Central memory CD4-positive, alpha-beta T cell (primary cell): ENCODE measurements around the gene GLIPR1.
"Not testable (repeated sequence)": the region's sequence is repeated elsewhere in the genome, so short reads cannot be mapped to it uniquely, and the experiment has no call there.

Experiments
- DNase-seq: peaks from one replicate; pipeline ENCODE4 v3.0.0; 2022
- total RNA-seq, 3 experiments: gene quantifications; one replicate each; lab custom pipeline; 2026; lab: John Stamatoyannopoulos, UW

The GLIPR1 gene
- 25.8 to 128 (median 117) reads per million in 3 experiments for total RNA-seq

DNA sequence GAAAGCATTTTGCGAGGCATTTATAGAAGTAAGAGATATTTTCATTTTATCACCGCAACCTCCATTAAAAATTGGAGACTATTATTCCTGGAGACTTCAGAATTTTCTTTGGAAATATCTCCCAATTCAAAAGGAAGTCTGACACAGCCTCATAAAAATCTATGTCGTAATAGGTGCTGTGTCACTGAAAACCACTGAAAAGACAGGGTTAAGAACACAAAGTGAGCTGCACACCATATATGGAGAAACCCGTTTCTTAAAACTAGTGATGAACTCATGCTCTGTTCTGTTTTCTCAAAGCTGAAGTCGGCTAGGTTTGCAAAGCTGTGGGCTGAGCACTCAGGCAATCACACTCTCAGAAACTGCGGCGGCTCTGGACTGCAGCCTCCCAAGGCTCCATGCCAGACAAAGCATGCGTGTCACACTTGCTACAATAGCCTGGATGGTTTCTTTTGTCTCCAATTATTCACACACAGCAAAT lies at the start of gene GLIPR1:
Gene GLIPR1 (plus strand): TSS at position 287 of the 481 bp plus-strand sequence. CDS start 126 bp downstream, at position 413.
- DNase-seq: peak; percentile 82

DNA sequence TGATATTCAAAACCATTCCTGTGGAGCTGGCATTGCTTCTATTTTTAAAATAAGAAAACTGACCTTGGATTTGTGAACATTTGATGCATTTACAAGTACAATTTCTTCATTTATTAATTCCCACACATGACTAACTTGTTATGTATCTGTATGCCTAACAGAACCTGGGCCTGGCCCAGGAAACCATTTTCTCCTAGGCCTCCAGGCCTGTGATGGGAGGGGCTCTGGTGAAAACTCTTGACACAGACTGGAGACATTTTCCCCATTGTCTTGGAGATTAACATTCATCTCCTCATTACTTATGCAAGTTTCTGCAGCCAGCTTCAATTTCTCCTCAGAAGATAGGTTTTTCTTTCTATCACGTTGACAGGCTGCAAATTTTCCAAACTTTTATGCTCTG lies 47.6 kb upstream of the GLIPR1 start:
- no peak for DNase-seq

DNA sequence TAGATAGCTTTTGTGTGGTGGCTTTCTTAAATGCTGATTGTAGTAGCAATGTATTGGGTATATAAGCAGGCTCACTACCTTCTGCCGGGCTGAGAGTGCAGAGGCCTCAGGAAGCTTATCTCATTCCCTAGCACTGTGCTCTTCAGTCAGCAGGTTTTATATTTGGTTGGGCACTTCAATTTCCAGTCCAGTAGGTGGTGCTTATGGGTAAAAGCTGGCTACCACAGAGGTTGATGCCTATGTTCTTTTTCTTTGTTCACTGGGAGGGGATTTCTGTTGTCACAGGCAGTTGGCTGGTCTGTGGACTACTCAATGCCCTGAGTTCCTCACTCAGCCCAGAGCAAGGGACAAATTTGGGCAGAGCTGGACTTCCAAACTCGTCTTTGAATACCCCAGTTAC lies 43.0 kb upstream of the GLIPR1 start:
- peak; percentile 49 for DNase-seq

DNA sequence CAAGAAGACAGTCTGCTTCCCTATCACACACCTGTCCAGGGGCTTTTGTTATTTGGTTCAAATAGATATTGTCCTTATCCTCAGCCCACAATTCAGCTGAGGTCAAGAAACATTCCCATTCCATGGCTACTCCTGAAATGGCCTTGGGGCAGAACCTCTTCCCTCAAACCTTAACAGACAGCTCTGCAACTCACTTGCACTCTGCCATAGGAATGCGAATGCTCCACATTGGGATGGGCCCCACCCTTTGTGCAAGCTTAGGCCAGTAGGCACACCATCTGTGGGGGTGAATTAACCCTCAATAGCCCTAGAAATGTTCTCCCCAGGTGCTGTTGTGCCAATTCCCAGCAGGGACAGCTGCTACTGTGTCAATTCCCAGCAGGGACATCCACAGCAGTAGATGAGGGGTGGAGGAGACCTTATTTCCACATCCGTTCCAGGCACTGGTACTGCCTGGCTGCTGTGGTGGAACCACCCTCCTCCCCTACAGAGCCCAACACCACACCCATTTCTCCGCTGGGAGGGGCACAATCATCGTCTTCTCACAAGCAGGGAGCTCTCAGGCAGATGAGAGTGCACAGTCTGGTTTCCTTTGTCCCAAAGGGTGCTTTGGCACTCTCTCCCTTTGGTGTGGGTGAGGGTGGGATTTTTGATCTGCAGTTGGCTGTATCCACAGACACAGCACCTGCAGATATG lies 42.3 kb upstream of the GLIPR1 start:
- DNase-seq: peak; percentile 27

DNA sequence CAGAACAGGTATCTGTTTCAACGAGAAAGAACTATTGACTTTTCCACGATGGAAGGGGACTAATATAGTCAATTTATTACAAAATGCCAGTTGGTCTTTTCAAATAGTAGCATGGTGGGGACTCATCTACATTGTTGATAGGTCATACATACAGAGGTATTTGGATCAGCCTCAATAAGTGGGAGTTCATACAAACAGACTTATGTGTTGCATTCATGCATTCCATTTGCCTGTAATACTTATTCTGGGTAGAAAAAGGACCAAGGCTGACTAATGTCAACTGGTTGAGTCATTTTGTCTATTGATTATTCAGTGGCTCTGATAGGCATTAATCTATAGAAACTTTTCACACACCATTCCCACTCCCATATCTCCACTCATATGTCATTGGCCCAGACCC lies 41.5 kb upstream of the GLIPR1 start:
- DNase-seq: no peak

DNA sequence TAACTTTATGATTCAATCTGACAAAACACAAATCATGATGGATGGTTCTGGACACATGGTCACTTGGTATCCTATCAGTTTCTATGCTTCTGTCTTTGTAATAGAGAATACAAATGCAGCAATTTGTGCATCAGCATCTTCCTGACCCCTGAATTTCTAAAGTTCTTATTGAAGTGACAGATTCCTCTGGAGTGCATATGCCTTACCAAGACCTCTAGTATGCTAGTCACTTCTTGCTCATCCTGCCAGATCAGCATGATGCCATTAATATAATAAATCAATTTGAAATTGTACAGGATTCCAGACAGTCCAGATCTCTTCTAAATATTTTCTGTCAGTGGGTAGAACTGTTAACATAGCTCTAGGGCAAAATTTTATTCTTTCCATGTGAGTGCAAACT lies 40.6 kb upstream of the GLIPR1 start:
- no peak for DNase-seq

DNA sequence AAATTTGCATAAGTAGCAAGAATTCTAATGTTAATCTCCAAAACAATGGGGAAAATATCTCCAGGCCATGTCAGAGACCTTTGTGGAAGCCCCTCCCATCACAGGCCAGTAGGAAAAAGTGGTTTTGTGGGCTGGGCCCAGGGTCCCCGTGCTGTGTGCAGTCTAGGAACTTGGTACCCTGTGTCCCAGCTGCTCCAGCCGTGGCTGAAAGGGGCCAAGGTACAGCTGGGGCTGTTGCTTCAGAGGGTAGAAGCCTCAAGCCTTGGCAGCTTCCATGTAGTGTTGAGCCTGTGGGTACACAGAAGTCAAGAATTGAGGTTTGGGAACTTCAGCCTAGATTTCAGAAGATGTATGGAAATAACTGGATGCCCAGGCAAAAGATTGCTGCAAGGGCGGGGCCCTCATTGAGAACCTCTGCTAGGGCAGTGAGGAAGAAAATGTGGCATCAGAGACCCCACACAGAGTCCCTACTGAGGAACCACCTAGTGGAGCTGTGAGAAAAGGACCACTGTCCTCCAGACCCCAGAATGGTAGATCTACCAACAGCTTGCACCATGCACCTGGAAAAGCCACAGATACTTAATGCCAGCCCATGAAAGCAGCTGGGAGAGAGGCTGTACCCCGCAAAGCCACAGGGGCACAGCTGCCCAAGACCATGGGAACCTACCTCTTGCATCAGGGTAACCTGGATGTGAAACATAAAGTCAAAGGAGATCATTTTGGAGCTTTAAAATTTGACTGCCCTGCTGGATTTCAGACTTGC lies 38.7 kb upstream of the GLIPR1 start:
- DNase-seq: not testable (repeated sequence)

DNA sequence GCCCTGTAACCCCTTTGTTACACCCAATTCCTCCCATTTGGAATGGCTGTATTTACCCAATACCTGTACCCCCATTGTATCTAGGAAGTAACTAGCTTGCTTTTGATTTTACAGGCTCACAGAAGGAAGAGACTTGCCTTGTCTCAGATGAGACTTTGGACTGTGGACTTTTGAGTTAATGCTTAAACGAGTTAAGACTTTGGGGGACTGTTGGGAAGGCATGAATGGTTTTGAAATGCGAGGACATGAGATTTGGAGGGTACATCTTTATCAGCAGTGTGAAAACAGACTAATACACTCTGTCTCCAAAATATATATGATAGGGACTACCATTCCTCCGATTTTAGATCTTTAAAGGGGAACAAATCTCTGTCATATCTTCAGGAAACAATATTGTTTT lies 38.1 kb upstream of the GLIPR1 start:
- not testable (repeated sequence) for DNase-seq

DNA sequence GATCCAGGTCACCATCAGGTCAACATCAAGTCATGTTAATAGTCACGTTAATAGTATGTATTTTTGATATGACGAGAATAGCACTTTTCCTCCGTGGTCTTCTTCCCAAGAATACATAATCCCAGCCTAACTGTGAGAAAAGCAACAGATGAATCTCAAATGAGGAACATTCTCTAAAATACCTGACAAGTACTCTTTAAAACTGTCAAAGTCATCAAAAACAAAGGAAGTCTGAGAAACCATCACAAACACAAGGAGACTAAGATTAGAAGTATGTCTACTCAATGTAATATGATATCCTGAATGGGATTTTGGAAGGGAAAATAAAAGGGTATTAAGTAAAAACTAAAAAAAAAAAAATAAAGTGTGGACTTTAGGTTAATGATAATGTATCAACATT lies 36.8 kb upstream of the GLIPR1 start:
- no peak for DNase-seq

DNA sequence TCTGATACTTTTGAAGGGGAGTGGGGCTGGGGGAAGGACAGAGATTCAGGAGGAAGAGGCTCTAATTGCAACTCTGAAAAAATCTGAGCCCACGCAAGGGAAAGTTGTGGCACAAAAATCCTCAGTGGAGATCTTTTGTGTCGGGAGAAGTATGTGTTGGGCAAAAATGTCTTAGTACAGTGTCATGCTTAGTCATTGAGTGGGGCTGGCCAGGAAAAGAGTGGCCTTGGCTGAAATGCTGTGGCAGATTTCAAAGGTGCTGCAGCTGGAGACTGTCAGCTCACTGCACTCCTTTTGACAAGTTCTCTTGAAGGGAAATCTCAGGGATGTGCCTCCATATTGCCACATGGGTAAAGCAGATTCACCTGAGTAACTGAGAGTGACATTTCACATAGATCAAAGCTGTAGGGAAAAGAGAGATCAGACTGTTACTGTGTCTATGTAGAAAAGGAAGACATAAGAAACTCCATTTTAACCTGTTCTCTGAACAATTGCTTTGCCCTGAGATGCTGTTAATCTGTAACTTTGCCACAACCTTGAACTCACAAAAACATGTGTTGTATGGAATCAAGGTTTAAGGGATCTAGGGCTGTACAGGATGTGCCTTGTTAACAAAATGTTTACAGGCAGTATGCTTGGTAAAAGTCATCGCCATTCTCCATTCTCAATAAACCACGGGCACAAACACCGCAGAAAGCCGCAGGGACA lies 36.0 kb upstream of the GLIPR1 start:
- no peak for DNase-seq

DNA sequence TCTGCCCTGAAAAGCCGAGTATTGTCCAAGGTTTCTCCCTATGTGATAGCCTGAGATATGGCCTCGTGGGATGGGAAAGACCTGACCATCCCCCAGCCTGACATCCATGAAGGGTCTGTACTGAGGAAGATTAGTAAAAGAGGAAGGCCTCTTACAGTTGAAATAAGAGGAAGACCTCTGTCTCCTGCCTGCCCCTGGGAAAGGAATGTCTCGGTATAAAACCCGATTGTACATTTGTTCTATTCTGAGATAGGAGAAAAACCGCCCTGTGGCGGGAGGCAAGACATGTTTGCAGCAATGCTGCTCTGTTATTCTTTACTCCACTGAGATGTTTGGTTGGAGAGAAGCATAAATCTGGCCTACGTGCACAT lies 35.4 kb upstream of the GLIPR1 start:
- not testable (repeated sequence) for DNase-seq

DNA sequence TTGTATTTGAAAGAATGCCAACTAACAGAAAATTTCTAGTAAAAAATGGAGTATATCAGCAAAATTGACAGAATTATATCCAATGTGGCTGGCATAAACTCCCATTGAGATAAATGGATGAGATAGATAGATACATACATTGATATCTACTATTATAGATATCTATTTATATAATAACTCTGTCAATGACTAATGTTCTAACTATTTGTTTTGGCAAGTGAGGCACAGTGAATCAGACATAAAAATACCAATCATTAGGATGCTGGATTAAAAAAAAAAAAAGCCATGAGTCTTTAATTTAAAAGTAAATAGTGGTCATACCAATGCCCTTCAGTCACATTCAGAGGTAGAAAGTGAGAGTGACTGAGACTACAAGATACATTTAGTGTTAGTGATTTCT lies 33.7 kb upstream of the GLIPR1 start:
- no peak for DNase-seq

DNA sequence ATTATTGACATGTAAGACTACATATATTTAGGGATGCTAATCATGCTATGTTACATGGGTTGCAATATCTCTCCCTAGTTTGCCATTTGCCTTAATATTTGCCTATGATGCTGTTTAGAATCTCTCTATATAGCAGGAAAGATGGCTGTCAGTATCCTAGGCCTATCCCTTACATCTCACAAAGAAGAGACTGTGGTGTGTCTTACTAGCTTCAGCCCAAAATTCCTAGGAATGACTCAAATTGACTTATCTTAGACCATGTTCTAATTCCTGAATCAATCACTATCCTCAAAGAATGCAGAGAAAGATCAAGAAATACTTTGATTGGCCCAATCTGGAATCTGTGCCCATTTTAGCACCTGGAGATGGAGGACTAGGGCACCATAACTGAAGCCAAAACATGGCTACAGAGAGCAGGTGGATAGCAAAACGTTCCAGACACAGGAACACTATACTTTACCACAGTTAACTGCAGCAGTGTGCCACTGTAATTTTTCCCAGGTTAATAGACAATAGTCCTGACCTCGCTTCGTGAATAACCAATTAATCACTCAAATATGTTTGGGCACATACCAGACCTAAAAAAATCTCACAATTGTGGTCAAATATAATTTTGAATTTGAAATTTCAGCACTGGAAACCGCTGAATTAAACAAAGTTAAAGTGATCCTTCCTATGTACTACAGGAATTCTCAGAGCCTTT lies 32.7 kb upstream of the GLIPR1 start:
- DNase-seq: no peak

DNA sequence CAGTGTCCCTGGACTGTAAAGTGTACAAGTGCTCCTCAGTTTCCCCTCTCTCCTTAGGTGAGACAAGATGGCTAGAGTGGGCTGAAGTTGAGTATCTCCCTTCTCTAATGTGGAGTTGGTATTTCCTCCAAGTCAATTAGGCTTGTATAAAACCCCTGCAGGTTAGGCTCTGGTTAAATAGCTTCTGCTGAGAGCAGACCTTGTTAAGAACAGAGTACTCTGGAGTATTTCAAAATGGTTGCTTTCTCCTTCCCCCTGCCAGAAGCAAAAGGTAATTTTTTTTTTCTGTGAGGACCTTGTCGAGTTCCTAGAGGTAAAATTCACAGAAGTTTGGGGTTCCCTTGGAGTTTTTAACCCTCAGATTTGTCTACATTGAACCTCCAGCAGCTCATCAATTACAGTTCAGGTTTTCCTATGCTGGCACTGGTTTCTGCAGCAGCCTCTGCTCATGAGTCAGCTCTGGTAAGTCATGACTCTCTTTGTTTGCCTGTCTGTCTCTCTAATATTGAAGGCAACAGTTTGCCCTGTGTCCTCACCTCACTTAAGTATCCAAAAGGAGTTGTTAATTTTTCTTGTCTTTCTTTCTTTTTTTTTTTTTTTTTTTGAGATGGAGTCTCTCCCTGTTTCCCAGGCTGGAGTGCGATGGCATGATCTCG lies 27.8 kb upstream of the GLIPR1 start:
- DNase-seq: no peak

DNA sequence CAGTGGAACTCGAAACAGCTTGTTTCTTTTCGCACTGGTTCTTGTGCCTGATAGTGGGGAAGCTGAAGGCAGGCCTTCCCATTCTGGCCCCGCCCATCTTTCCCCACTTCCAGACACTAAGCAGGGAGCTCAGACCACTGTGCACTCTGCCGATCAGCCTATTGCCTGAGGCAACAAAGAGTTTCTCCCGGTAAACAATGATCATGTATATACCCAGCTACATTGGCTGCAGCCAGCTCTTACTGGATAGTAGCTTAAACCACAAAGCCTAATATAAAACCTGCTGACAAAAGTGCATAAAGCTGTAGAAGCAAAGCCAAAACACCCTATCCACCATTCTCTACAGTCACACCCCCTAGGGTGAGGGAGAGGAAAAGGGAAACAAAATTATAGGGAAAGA lies 24.7 kb upstream of the GLIPR1 start:
- DNase-seq: no peak

DNA sequence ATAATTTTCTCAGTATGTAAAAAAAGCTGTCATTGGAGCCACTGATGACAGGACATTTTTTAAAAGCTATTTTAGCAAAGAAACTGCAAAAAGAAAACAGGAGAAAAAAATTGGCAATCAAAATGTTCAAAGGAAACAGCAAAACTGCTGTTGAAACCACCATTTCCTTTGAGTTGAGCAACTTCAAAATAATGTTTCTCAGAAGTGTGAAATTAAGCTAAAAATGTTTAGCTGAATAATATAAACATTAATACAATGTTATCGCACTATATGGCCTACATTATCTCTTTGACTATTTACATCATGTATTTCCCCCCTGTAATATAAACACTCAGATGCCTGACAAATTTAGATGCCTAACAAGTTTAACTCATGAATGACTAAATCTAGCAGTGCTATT lies 23.4 kb upstream of the GLIPR1 start:
- DNase-seq: peak; percentile 37

DNA sequence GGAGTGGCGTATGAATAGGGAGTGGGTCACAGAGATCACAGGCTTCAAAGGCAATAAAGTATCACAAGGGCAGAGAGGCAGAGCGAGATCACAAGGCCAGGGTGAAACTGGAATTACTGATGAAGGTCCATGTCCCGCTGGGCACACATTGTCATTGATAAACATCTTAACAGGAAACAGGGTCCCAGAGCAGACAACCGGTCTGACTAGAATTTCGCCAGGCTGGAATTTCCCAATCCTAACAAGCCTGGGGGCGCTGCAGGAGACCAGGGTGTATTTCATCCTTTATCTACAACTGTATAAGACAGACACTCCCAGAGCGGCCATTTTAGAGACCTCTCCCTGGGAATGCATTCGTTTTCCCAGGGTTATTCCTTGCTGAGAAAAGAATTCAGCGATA lies 22.7 kb upstream of the GLIPR1 start:
- not testable (repeated sequence) for DNase-seq

DNA sequence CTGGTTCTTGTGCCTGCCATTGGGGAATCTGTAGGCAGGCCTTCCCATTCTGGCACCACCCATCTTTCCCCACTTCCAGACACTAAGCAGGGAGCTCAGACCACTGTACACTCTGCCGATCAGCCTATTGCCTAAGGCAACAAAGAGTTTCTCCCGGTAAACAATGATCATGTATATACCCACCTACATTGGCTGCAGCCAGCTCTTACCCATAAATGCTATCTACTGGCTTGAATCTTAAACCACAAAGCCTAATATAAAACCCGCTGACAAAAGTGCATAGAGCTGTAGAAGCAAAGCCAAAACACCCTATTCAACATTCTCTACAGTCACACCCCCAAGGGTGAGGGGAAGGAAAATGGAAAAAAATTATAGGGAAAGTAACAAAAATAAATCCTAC lies 20.8 kb upstream of the GLIPR1 start:
- no peak for DNase-seq

DNA sequence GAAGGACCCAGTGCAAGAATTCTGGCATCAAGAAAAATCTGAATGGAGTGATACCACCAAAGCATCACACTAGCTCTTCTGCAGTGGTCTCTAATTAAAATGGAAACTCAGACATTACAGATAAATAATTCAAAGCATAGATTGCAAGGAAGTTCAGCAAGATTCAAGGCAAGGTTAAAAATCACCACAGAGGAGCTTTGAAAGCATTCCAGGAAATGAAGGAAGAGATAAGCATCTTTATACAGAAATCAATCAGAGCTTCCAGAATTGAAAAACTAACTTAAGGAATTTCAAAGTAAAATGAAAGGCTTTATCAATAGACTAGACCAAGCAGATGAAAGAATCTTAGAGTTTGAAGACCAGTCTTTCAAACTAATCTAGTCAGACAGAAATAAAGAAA lies 20.4 kb upstream of the GLIPR1 start:
- no peak for DNase-seq

DNA sequence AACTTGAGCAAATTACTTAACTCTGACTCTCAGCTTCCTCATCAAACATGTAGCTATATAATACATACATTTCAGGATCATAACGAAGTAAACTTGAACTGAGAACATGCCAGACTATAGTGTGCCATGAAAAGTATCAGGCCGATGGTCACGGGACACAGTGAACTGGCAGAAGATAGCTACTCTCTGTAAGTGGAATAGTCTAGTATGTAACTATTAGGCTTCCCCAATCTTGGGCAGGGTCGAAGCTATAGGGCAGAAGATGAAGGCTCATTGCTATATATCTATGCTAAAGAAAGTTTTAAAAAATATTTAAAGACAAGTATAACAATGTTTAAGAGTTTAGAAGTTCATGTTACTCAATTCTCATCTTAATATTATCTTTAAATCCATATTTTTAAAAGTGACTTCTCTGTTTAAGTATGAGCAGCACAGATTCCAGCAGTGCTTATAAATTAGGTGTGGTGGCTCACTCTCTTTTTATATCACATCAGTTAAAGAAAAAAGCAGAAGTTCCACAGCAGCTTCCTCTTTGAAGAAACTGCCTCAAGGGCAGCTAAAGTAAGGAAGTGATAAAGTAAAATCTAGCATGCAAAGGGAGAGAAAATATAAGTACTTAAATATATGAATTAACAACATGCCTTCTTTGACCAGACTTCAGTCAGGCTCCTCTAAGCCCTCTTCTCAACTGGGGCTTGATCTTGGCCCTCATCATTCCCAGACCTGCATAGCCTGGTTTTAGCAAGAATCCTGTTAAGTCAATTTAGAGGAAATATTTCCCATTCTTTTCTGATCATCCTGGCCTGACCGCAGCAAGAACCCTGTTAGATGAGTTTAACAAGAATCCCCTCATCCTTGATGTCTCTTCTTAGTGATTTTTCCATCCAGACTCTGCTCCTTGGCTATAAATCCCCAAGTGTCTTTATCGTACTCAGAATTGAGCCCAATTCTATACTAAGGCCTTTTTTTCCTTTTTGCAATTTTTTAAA lies 8.4 kb upstream of the GLIPR1 start:
- DNase-seq: no peak

DNA sequence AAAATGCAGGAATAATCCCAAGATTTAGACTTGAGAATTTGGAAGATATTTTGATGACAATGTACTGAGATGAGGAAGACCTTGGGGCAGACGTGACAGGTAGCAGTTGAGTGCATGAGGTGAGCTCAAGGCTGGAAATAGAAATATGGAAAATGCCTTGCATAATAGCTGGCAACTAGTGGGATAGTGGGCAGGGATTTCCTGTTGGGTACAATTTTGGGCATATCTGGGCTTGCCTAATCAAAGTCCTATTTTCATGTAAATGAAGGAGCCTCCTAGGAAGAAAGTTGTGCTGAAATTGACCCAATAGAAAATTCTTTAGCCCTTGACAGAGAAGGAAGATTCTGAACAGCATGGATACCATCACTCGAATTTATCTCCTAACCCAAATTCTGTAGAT lies 6.4 kb upstream of the GLIPR1 start:
- DNase-seq: no peak
